ENCODE results near the gene CC2D1B. TPM values are rescaled to one million over a fixed set of nuclear protein-coding genes. Genes with fewer than 3 reads are reported as not detected.

CC2D1B gene
- total and polyA plus RNA-seq, 9 of the 15 experiments (the other 6 are each of a cell fraction or from before 2014, with no cell fraction given) = 1.2 to 33.6 (median 25.5) TPM

DNA sequence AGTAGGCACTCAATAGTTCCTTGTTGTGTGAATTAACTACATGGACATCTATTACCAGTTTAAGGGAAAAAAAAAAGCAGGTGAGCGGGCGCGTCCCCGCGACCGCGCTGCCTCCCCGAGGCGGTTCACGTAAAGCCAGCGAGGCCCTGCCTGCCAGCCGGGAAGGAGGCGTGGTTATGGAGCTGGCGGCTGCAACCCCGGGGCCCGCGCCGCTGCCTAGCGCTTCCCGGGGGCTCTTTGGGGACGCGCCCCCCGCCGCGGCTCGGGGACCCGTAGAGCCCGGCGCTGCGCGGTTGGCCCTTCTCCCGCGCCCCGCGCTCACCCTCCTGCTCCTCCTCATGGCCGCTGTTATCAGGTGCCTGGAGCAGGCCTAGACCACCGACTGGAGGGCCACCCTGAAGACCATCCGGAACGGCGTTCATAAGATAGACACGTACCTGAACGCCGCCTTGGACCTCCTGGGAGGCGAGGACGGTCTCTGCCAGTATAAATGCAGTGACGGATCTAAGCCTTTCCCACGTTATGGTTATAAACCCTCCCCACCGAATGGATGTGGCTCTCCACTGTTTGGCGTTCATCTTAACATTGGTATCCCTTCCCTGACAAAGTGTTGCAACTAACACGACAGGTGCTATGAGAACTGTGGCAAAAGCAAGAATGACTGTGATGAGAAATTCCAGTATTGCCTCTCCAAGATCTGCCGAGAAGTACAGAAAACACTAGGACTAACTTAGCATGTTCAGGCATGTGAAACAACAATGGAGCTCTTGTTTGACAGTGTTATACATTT lies 2.6 kb upstream of the CC2D1B start (continued):
- TF ChIP-seq PBX2 (CRISPR knock-in tag; IDR thresholded peaks at IDR 0.05; ENCODE audit: low read depth) (no peak), PBX2 (tag; conservative IDR thresholded peaks at IDR 0.05; ENCODE audit: low read depth) (no peak), CHD2 (IDR thresholded peaks at IDR 0.05; ENCODE audit: low read depth, low read length) (no peak), NELFE (IDR thresholded peaks at IDR 0.05; ENCODE audit: insufficient read depth, insufficient read length) (no peak), HMGN3 (IDR thresholded peaks at IDR 0.05; ENCODE audit: borderline replicate concordance, extremely low read depth, insufficient read length, low read depth, low read length) (no peak), PCBP1 (IDR thresholded peaks at IDR 0.05; ENCODE audit: low read depth, low read length, poor library complexity, severe bottlenecking) (no peak), MAX (CRISPR knock-in tag; IDR thresholded peaks at IDR 0.05) (no peak)
- TF ChIP-seq, protein P1, sequence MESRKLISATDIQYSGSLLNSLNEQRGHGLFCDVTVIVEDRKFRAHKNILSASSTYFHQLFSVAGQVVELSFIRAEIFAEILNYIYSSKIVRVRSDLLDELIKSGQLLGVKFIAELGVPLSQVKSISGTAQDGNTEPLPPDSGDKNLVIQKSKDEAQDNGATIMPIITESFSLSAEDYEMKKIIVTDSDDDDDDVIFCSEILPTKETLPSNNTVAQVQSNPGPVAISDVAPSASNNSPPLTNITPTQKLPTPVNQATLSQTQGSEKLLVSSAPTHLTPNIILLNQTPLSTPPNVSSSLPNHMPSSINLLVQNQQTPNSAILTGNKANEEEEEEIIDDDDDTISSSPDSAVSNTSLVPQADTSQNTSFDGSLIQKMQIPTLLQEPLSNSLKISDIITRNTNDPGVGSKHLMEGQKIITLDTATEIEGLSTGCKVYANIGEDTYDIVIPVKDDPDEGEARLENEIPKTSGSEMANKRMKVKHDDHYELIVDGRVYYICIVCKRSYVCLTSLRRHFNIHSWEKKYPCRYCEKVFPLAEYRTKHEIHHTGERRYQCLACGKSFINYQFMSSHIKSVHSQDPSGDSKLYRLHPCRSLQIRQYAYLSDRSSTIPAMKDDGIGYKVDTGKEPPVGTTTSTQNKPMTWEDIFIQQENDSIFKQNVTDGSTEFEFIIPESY (CRISPR knock-in tag; IDR thresholded peaks at IDR 0.05) = peak; percentile 90
- TF ChIP-seq, protein P2, sequence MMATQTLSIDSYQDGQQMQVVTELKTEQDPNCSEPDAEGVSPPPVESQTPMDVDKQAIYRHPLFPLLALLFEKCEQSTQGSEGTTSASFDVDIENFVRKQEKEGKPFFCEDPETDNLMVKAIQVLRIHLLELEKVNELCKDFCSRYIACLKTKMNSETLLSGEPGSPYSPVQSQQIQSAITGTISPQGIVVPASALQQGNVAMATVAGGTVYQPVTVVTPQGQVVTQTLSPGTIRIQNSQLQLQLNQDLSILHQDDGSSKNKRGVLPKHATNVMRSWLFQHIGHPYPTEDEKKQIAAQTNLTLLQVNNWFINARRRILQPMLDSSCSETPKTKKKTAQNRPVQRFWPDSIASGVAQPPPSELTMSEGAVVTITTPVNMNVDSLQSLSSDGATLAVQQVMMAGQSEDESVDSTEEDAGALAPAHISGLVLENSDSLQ (IDR thresholded peaks at IDR 0.05) = no peak
